Subcutaneous adipose tissue (tissue), 4 donors: Measurements from ENCODE around the gene IZUMO4. TPM values are rescaled to one million over a fixed set of nuclear protein-coding genes. Genes with fewer than 3 reads are reported as not detected.

Experiments
- CTCF ChIP-seq: fragments of 450-650 bp; IDR thresholded peaks from one replicate; pipeline ENCODE4 v1.5.1; 2016; ENCODE audit warnings: low read depth, mild to moderate bottlenecking, control low read depth, antibody characterized with exemption, moderate library complexity
- total RNA-seq, 4 donors: library from RNA; depleted of rRNA; stranded (reverse); fragments of >200 nt; gene quantifications; one replicate each; pipeline ENCODE4 v1.1.0, GENCODE V29; 2016

The IZUMO4 gene
- total RNA-seq, 4 donors from 2014 or later: 2.0 to 11.1 (median 6.3) TPM

- TF ChIP-seq CTCF: no peak
These were observed 26.3 kb downstream of the IZUMO4 start for GRCh38 chr19:2122982-2123381.

- TF ChIP-seq CTCF: no peak
These were observed 27.1 kb downstream of the IZUMO4 start for GRCh38 chr19:2123682-2124387.

- no peak for TF ChIP-seq CTCF
These were observed 30.3 kb downstream of the IZUMO4 start for GRCh38 chr19:2126879-2127518.

- no peak for TF ChIP-seq CTCF
These were observed 31.0 kb downstream of the IZUMO4 start for GRCh38 chr19:2127758-2128157.

- no peak for TF ChIP-seq CTCF
These were observed 32.3 kb downstream of the IZUMO4 start for GRCh38 chr19:2129022-2129421.

- TF ChIP-seq CTCF: no peak
These were observed 32.8 kb downstream of the IZUMO4 start for GRCh38 chr19:2129486-2129885.

- TF ChIP-seq CTCF: no peak
These were observed 33.4 kb downstream of the IZUMO4 start for GRCh38 chr19:2129892-2130770.
